ENCODE data around the gene CDH13.

DNA sequence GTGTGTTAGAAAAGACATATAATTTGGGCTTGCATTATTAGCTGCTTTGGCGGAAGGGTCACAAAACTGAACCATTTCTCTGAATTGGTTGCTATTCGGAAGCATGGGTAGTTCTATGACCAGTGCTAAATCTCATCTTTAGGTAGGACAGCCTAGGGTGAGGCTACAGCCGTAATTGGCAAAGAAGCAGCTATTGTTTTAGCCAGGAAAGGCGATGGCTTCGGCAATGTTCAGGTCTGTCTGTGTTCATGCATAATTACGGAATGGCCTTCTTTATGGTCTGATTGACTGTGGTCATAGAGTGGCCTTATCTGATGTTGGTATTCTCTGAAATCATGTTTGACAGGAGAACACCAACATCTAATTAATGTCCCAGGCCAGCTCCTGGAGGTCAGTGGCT lies 812.6 kb downstream of the CDH13 start:
- TF ChIP-seq, protein P1, sequence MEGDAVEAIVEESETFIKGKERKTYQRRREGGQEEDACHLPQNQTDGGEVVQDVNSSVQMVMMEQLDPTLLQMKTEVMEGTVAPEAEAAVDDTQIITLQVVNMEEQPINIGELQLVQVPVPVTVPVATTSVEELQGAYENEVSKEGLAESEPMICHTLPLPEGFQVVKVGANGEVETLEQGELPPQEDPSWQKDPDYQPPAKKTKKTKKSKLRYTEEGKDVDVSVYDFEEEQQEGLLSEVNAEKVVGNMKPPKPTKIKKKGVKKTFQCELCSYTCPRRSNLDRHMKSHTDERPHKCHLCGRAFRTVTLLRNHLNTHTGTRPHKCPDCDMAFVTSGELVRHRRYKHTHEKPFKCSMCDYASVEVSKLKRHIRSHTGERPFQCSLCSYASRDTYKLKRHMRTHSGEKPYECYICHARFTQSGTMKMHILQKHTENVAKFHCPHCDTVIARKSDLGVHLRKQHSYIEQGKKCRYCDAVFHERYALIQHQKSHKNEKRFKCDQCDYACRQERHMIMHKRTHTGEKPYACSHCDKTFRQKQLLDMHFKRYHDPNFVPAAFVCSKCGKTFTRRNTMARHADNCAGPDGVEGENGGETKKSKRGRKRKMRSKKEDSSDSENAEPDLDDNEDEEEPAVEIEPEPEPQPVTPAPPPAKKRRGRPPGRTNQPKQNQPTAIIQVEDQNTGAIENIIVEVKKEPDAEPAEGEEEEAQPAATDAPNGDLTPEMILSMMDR (IDR thresholded peaks at IDR 0.05; ENCODE audit: low read depth, low read length): no peak
- no peak for TF ChIP-seq EZH2phosphoT487 (IDR thresholded peaks at IDR 0.05; ENCODE audit: low read depth)

Data from OCI-LY3 (cell line).